GM12874 (cell line): ENCODE measurements around the gene KLHL12.
A peak's percentile ranks its signal among the peaks of the same experiment; 100 is the strongest.

Source experiments
- TF ChIP-seq, protein P1 (sequence below): IDR thresholded peaks from 2 replicates; pipeline ENCODE4 v1.5.1; 2011; ENCODE audit warnings: low read depth, mild to moderate bottlenecking, control low read depth, low read length, moderate library complexity; ENCODE audit not compliant: insufficient read depth

Gene KLHL12

DNA sequence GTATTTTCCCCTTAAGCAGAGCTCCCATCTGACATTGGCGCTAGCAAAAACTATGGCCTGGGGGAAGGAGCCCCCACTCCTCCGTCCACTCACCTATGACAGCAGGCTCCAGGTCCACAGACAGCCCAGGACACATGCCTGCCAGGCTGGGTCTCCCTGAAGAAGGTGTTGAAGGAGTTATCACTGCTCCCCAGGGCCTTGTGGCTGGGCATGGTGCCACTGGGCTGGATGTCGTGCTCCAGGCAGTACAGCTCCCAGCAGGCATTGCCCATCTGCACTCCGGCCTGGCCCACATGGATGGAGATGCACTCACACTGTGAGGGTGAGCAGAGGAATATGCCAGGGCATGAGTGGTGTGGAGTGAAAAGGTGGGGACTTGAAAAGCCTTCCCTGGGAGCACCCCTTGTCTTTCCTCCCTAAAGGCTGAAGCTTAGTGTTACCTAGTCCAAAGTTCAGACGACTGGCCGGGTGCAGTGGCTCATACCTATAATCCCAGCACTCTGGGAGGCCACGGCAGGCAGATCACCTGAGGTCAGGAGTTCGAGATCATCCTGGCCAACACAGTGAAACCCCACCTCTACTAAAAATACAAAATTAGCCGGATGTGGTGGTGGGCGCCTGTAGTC is 68.1 kb downstream of the KLHL12 start:
- TF ChIP-seq, protein P1, sequence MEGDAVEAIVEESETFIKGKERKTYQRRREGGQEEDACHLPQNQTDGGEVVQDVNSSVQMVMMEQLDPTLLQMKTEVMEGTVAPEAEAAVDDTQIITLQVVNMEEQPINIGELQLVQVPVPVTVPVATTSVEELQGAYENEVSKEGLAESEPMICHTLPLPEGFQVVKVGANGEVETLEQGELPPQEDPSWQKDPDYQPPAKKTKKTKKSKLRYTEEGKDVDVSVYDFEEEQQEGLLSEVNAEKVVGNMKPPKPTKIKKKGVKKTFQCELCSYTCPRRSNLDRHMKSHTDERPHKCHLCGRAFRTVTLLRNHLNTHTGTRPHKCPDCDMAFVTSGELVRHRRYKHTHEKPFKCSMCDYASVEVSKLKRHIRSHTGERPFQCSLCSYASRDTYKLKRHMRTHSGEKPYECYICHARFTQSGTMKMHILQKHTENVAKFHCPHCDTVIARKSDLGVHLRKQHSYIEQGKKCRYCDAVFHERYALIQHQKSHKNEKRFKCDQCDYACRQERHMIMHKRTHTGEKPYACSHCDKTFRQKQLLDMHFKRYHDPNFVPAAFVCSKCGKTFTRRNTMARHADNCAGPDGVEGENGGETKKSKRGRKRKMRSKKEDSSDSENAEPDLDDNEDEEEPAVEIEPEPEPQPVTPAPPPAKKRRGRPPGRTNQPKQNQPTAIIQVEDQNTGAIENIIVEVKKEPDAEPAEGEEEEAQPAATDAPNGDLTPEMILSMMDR = no peak

DNA sequence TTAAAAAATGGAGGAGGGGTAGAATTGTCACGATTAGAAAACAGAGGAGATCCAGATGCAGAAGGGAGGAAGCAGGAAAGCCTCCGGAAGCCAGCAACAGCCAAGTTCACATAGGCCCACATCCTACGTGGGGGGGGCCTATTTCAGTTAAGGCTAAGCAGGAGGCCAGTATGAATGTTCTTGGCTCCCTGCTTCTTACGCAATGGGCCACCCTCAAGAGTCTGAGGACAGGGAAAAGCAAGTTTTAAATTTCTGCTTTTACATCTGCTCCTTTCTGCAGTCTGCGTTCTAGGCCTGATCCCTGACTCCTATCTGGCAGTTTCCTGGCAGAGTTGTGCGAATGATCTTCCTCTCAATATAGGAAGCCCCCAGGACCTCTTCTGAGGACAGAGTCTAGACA is 68.7 kb downstream of the KLHL12 start:
- TF ChIP-seq, protein P1 = no peak

DNA sequence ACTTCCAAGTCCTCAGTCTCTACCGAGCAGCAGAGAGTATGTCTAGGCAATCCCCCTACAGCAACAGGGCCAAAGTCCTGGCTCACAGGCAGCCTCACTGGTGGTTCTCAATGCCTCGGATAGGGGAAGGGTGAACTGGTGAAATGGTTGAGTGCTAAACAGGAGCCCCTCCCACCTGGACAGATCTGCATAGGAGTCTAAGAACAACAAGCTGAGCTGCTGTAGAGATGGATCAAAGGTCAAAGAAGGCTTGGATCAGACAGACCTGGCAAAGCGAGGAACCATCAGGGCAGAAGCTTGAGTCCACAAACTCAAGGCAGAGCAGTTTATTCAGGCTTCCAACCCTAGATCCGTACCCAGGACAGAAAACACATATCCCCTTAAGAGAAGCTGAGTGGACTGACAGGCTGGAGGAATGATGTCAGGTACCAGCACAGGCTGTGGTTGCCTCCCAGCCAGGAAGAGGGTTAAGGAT is 69.9 kb downstream of the KLHL12 start:
- TF ChIP-seq, protein P1 = no peak

DNA sequence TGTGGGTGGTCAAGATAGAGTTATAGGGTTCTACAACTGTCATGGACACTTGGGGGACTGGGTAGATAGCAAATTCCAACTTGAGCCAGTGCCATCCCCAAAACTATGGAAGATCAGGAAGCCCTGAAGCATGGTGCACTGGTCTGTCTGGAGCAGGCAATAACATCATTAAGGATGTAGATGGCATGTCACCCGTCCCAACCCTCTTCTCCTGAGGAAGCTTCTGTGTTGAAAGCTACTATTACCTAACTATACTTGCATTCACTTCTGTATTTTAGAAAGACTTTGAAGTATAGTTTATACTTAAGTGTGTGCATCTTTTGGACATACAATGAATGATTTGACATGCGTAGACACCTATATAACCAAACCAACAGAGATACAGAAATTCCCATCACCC is 71.0 kb downstream of the KLHL12 start:
- TF ChIP-seq, protein P1 = no peak

DNA sequence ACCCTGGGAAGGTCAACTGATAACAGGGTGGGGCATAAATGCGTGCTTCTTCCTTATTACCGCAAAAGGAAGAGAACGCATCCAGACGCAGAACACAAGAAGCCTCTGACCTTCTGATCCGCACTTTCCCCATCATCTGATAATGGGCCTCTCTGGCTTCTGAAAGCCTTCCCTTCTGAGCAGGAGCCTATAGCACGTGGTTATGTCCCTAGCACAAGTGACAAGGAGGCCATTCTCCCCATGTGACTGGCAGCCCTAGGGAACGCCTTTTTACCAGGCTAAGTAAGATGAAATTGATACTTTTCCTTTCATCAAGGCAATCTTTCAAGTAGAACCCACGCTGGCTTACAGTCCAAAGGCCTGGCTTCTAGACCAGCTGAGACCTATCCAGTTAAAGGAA is 72.2 kb downstream of the KLHL12 start:
- TF ChIP-seq, protein P1 = no peak

DNA sequence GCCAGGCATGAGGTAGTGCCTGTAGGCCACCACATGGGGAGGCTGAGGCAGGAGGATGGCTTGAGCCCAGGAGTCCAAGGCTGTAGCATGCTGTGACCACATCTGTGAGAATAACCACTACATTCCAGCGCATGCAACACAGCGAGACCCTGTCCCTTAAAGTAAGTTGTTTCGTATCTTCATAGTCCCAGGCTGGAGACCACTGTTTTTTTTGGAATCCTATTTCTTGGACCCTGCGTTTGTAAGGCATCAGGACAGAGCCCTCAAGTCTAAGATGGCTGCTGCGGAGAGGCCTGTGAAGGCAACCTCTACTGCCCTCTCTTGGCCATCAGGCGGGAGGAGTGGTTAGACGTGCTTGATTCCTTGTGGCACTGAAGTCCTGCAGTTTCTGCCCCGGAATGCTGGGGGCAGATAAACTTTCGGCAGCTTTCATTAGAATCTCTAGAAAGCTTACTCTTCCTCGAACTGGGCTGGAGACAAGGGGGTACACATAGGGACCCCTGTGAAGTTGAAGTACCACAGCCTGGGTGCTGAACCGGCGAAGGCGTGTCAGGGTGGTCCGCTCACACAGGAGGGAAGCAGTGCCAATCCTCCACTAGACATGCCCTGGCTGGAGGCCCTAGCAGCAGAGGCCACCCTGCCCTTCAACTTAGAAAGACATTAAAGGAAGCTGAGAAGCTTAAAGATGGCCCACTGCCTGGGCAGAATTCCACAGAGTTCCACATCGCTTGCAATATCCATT is 74.7 kb downstream of the KLHL12 start:
- TF ChIP-seq, protein P1 = peak; percentile 70

DNA sequence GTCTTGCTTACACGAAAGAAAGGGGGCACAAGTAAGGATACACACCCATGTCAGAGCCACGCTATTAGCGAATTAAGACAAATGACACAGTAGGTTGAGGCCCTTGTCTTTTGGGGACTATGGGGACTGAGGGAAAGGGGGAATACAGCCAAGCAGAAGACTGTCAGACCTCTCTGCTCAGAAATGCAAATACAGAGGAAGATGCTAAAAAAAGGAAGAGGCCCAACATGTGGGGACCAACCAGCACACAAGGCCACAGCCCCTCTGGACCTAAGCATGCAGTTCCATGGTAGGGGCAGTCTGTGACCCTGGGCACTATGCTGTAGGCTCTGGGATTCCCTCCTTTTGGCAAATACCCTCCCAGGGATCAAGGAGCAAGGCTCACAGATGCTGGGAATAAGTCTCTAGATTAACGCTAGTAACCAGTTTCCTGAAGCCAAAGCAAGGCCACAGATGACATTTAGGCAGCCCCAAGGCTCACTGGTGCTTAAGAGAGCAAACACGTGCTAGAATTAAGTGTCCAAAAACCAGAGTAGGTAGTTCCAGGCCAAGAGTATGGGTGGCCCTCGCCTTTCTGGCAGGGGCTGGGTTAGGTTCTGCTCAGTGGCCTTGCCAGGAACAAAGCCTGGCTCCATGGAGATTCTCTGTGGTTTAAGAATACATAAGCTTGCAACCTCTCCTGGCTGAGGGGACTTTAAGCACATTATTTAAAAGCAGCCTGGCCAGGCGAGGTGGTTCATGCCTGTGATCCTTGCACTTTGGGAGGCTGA is 76.3 kb downstream of the KLHL12 start:
- TF ChIP-seq, protein P1 = no peak
